ENCODE data around the gene LSR.
"Not testable (repeated sequence)": the region's sequence is repeated elsewhere in the genome, so short reads cannot be mapped to it uniquely, and the experiment has no call there.

LSR gene

DNA sequence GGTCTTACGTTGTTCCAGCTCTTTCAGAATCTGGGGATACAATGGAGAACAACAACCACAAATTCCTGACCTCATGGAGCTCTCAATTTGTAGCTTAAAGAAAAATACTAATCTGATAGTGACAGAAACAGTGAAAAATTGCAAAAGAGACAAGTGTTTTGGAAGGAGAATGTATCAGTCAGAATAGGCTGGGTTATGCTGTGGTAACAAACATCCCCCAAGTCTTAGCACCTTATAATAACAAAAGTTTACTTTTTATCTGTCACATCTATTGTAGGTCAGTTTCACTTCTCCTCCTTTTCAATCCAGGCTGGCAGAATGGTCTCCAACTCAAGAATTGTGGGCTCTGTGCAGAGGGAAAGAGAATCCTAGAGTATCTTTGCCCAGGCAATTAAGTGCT lies 29.8 kb upstream of the LSR start:
- no peak for DNase-seq

DNA sequence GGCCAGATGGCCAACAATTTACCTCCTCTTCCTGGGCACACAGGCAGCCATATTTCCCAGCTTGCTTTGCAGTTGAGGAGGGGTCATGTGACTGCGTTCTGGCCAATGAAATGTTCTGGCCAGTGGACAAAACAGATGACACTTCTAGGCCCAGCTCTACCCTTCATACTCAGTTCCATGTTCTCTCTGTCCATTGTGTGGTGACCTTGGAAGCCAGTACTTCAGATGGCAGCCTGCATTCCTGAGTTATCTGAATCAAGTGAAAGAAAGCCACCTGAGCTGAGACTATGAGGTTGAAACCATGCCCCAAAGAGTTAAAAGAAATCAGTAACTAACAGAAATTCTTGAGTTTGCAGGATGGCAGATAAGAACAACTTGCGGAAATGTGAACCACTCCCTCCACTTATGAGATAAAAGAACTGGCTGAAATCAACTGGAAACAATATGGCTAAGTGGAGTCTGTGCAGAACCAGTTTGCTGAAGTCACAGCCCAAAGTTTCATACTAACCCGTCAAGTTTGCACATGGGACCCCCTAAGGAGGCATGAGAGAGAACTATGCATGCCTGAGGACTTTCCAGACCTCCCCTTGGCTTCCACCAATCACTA lies 28.4 kb upstream of the LSR start:
- no peak for DNase-seq

DNA sequence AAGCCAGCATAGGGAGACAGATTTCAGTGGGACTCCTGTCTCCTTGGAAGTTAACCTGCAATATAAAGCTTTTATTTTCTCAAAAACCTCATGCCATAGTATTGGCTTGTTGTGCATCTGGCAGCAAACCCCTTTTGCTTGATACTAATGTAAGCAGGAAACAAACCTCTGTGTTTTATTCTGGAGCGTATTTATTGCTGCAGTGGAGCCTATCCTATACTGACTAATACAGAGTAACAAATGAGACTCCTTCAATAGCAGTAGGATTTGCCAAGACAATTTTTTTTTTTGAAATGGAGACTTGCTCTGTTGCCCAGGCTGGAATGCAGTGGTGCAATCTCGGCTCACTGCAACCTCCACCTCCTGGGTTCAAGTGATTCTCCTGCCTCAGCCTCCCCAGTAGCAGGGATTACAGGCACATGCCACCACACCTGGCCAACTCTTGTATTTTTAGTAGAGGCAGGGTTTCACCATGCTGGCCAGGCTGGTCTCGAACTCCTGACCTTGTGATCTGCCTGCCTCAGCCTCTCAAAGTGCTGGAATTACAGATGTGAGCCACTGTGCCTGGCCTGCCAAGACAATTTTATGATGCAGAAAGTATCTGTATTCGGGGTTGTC lies 27.7 kb upstream of the LSR start:
- DNase-seq: not testable (repeated sequence)

DNA sequence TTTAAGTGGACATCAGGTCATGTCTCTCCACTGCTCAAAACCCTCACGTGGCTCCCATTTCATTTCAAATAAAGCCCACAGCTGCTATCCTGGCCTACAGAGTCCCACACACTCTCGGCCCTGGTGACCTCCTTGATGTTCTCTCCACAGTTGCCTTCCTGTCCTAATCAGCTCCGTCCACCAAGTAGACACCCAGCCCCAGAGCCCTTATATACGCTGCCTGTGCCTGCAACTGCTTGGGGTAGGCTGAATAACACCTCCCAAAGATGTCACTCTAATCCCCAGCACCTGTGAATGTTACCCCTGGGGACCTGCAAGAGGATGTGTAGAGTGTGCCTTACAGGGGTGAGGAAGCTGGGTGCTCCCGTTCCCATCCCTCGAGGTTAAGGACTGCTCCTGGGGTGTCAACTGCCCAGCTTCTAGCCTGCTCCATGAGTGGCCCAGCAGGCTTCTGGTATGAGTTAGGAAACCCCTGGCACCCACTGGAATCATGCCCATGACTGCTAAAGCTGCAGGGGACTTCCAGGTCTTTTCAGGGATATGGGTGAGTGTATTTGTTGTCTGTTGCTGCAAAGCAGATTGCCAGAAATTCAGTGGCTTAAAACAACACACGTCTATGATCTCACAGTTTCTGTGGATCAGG lies 26.3 kb upstream of the LSR start:
- DNase-seq: no peak

- DNase-seq: no peak
These were observed 25.6 kb upstream of the LSR start for GRCh38 chr19:35223084-35223790.

DNA sequence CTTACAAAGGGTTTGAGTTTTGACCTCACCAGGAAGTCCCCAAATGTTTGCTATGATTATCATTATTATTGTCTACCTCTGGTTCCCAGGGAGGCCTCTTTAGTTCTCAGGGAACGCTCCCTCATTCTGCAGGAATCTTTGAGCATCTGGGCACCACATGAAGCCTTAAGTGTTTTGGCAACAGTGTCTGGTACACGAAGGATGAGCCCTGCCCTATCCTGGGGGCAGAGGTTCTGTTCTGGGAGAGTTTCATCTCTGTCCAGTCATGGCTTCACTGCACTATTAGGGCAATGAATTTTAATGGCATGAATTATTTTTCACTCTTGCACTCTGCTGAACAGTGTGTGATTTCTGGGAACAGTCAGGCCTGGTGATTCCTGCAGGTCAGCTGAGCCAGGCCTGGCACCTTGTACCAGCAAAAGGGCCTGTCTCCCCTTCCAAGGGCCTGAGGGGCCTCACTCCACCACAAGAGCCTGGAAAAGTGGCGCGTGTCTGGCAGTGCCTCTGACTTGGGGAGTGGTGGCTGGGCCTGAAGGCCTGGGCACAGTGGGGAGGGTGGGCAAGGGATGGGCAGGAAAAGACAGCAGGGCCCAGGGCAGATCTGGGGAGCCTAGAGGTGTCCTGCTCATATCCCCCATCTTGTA lies 24.8 kb upstream of the LSR start:
- no peak for DNase-seq

DNA sequence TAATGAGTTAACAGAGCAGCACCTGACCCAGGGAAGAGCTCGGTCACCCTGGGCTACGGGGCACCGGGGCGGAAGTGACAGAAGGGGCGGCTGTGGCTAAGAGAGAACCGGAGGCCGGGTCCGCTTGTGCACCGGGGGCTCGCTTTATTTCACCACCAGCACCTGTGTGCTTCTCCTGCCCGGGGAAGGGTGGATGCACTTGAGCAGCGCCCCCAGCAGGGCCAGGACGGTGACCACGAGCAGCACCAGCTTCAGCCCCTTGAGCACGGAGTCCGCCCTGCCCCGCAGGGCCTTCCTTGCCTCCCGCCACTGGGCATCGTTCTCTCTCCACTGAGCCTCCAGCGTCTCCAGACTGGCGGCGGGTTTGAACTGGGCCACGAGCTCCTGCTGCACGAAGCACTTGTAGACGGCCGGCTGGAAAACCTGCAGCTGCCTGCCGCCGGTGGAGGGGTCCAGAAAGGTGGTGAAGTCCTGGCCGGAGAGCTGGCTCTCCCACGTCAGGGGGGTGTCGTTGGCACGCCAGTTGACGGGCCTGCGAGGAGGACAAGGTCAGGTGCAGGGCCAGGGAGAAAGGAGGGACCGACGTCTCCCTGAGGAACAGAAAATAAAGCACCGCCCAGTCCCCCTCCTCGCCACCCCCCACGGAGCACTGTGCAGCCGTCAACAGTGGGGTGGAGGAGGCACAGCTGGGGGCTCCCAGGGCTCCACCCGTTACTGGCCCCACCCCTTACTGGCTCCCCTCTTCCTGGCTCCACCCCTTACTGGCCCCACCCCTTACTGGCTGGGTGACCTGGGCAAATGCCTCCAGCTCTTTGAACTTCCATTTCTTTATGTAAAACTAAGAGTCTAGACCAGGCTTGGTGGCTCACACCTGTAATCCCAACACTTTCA lies 23.9 kb upstream of the LSR start:
- no peak for DNase-seq

DNA sequence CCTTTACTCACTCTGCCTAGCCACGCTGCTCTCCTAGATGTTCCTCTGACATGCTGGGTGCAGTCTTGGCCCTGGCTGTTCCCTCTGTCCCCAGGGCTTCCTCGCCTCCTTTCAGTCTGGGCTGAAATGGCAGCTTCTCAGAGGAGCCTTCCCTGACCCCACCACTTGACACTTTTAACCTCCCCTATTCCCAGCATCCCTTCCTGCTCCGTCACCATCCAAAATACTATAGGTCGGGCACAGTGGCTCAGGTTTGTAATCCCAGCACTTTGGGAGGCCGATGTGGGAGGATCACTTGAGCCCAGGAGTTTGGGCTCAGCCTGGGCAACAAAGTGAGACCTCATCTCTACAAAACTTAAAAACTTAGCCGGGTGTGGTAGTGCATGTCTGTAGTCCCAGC lies 22.9 kb upstream of the LSR start:
- DNase-seq: no peak

DNA sequence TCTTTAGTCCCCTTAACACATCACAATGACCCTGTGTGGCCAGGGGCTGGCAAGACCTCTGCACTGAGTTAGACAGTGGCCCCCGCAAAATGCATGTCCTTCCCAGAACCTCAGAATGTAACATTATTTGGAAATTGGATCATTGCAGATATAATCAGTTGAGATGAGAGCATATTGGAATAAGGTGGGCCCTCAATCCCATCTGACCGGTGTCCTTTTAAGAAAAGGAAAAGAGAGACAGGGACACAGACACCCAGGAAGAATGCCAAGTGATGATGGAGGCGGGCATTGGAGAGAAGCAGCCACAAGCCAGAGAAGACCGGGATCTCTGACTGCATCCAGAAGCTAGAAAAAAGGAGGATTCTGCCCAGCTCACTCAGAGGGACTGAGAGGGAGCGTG lies 22.1 kb upstream of the LSR start:
- no peak for DNase-seq

DNA sequence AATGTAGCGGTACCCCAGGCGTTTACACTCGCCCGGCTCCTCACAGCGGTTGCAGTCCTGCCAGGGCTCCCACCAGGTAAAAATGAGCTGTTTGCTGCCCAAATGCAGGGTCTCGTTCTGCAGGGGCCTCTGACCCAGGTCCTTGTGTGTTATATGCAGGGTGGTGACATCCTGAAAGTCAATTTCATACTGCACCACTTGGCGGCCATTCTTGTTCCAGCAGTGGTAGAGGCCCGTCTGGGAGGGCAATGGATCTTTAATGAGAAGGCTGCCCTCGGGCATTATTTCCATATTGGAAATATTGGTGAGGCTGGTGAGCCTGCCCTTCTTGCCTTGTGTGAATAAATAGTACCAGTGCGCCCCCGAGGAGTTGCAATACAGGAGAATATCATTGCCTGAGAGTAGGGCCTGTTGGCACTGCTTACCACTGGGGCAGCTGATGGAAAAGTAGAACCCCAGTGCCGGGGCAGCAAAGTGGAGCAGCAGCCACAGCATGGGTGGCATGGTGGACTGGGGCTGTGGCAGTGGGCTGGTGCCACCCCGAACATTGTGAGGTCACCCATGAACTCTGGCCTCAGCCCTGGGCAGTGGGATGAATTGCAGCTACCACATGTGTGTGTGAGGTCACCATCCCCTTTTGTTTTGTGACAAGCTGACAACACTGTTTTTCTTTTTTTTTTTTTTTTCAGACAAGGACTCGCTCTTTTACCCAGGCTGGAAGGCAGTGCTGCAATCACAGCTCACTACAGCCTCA lies 20.4 kb upstream of the LSR start, which contains the start of gene FAM187B:
Gene FAM187B, minus strand, starts transcription at position 563 of the 754 bp plus-strand sequence. Its CDS starts 59 bp downstream, at position 504.
- no peak for DNase-seq

DNA sequence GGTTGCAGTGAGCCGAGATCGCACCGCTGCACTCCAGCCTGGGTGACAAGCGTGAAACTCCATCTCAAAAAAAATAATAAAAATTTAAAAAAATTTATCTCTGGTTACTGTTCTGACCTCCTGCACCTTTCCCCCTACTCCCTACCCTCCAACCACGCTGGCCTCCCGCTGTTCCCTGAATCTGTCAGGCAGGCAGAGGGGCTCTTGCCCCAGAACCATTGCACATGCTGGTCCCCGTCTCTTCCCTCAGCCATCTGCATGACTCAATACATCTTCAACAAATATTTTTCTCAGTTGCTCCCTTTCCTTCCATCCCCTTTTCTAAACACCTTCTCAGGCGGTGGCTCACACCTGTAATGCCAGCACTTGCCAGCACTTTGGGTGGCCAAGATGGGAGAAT lies 19.2 kb upstream of the LSR start:
- no peak for DNase-seq

- no peak for DNase-seq
These were observed 16.7 kb upstream of the LSR start for GRCh38 chr19:35231956-35232645.

GRCh38 chr19:35232912-35233311 lies 15.9 kb upstream of the LSR start:
- DNase-seq: no peak

- DNase-seq: no peak
These were observed 12.0 kb upstream of the LSR start for GRCh38 chr19:35236638-35237400.

GRCh38 chr19:35239597-35239996 lies 9.2 kb upstream of the LSR start:
- not testable (repeated sequence) for DNase-seq

- no peak for DNase-seq
These were observed 8.5 kb upstream of the LSR start for GRCh38 chr19:35240327-35240726.

DNA sequence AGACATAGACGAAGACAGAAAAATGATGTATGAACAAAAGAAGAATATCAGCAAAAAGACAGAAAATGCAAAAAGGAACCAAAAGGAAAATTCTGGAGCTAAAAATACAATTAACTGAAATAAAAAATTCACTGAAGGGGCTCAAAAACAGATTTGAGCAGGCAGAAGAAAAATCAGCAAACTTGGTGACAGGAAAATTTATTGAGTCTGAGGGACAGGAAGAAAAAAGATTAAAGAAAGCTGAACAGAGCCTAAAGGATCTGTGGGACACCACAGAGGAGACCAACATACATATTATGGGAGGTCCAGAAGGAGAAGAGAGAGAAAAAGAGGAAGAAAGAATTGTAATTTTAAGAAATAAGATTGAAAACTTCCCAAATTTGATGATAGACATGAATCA lies 7.4 kb upstream of the LSR start:
- no peak for DNase-seq

DNA sequence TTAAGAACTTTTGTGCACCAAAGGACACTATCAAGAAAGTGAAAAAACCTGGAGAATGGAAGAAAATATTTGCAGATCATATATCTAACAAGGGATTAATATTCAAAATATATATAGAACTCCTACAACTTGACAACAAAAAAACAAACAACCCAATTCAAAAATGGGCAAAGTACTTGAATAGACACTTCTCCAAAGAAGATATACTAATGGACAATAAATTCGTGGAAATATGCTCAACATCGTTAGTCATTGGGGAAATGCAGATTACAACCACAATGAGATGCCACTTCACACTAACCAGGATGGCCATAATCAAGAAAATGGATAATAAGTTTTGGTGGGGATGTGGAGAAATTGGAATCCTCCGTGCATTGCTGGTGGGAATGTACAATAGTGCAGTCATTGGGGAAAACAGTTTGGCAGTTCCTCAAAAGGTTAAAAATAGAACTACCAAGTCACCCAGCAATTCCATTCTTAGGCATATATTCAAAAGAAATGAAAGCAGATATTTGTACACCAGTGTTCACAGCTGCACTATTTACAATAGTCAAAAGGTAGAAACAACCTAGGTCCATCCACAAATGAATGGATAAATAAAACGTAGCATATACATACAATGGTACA lies 2.2 kb upstream of the LSR start:
- DNase-seq: no peak

DNA sequence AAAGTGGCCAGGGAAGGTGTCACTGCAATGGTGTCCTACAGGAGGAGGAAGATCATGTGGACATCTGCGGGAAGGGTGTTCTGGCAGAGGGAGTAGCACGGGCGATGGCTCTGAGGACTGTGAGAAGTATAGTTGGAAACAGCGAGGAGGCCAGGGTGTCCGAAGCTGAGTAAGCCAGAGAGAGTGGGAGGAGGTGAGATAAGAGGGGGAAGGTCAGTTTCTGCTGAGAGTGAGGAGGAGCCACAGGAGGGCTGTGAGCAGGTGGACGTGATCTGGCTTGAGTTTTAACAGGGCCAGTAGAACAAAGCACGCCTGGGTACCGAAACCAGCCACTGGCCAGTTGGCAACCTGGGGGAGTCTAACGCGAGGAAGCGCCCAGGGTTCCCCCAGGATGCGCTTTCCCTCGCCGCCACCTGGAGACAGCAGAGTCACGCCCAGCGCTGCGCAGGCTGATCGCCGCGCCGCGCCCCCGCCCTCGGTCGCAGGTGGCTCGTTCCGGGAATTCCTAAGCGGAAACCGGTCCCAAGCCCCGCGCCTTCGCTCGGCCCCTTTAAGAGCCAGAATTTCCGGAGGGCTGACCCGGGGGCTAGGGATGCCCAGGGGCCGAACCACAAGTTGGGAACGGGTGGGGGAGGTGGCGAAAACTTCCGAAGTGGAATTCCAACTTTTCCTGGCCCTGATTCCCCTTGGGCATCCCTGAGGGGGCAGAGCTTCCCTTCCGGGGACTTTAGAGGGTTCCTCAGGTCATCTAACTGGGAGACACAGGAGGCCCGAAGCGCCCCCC lies 1.1 kb upstream of the LSR start:
- DNase-seq: no peak

All from NCI-H1092 treated with DMSO at 0.1 percent for 48 hours (cell line).